ENCODE data around the gene PI4KA.
"Not testable (repeated sequence)": the region's sequence is repeated elsewhere in the genome, so short reads cannot be mapped to it uniquely, and the experiment has no call there.

PI4KA gene

DNA sequence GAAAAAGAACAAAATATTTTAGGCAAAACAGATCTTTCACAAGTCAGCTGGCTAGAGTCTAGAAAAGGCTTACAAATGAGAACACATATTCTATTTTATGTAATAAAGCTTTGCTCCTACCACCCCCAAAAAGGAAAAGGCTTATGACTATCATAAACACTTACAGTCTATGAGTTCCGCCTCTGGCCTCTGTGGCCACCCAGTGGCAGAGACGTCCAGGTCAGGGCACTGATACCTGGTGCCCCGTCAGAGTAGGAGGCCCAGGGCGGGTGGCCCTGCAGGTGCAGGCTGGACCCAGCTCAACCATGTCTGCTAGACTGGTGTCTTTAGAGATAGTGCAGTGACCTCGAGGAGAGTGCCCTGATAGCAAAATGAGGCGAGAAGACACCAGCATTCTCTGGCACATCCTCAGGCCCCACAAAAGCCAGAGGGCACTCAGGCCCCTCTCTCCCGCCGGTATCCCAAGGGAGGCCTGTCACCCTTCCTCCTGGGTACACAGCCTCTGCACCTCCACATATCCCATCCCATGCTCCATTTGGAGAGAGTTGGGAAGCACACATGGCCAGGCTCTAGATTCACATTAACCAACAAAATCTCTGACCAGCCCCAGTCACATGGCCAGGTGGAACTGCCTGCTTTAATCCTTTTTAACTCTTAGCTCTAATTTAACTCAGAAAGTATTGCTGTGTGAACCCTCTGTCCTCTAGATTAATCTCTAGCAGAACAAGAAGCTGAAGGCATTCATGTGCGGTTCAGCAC is 112.0 kb downstream of the PI4KA start:
- FAIRE-seq, result no peak

DNA sequence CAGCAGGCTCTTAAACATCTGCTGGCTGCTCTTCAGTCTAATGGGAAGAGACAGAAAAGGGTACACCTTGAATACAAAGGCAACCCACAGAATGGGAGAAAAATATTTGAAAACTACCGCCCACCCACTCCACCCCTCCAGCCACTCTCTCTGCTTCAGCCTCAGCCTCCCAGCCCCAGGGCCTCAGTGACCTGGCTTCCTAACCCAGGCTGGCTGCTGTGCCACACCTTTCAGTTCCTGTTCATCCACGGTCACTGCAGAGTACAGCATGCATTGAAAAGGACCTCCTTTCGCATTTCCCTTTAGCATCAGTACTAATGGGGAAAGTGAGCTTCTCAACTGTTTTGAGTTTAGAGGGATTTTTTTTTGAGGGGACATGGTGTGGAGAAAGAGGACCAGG is 113.5 kb downstream of the PI4KA start:
- no peak for FAIRE-seq

GRCh38 chr22:20744456-20744855 is 114.2 kb downstream of the PI4KA start:
- FAIRE-seq, result no peak

- FAIRE-seq, result no peak
These were observed 115.8 kb downstream of the PI4KA start for GRCh38 chr22:20742764-20743163.

- FAIRE-seq, result no peak
These were observed 116.7 kb downstream of the PI4KA start for GRCh38 chr22:20741634-20742581.

GRCh38 chr22:20741008-20741633 is 117.5 kb downstream of the PI4KA start:
- no peak for FAIRE-seq

- FAIRE-seq, result peak; percentile 60
These were observed 118.2 kb downstream of the PI4KA start for GRCh38 chr22:20740222-20740951.

GRCh38 chr22:20738394-20739089 is 120.1 kb downstream of the PI4KA start:
- FAIRE-seq, result no peak

DNA sequence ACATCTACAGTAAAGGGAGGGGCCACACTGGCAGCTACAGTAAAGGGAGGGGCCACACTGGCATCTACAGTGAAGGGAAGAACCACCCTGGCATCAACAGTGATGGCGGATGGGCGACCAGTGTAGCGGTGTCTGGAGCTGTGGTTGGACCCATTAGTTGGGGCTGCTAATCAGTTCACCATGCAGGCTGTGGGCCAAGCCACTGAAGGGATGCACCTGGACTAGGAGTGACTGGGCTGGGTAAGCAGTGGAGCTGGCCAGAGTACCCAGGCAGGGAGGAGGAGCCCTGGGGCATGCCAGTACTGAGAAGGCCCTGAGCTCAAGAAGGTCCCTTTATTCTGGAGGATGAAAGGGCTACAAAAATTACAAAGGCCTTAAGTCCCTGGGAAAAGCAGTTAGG is 121.7 kb downstream of the PI4KA start:
- not testable (repeated sequence) for FAIRE-seq

DNA sequence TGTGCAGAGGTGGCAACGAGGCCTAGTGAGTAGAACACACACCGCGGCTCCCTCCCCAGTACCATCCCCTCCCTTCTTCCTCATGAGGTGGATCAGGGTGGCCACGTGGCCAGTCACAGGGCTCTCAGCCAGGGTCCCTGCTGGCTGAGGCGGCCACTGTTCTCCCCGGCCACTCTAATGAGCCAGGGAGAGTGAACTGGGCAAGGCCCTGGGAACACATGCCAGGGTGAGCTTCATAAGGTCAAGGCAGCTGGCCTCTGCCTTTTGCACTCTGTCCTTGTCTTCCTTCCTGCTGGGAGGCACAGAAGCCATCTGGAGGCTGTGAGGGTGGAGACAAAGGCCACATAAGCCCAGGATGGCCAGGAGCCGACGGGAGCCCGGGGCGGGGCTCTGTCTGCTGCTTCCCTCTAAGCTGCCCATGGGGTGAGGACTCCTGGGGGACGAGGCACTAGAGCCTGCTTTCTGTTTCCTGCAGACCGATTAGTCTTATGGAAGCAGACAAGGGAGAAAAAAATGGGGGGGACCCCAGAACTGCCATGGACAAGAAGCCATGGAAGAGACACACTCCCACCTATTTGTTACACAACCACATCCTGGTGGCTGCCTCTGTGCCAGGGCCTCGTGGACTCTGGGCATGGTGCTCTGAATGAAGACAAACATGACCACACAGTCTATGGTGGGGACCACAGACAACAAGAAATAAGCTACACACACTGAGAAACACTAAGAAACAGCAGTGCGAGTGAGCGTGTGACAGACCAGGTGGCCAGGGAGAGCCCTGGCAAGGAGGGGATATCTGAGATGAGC is 123.1 kb downstream of the PI4KA start:
- not testable (repeated sequence) for FAIRE-seq

DNA sequence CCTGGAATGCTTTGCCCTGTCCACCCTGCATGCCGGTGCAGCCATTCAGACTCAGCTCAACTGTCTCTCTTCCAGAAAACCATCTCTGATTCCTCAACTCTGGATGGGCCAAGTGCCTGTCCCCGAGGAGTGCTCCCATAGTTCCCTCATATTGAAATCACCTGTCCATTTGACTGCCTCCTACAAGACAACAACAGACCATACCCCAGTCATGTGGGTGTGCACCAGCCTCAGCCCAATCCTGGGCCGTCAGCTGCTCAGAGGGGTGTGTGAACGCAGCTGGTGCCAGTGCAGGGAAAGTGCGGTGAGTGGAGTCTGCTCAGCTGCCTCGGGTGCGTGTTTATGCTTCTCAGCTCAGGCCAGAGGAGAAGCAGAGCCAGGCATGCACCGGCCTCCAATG is 126.2 kb downstream of the PI4KA start:
- FAIRE-seq, result not testable (repeated sequence)

- FAIRE-seq, result no peak
These were observed 129.4 kb downstream of the PI4KA start for GRCh38 chr22:20729194-20729593.

GRCh38 chr22:20728523-20729190 is 130.0 kb downstream of the PI4KA start:
- no peak for FAIRE-seq

DNA sequence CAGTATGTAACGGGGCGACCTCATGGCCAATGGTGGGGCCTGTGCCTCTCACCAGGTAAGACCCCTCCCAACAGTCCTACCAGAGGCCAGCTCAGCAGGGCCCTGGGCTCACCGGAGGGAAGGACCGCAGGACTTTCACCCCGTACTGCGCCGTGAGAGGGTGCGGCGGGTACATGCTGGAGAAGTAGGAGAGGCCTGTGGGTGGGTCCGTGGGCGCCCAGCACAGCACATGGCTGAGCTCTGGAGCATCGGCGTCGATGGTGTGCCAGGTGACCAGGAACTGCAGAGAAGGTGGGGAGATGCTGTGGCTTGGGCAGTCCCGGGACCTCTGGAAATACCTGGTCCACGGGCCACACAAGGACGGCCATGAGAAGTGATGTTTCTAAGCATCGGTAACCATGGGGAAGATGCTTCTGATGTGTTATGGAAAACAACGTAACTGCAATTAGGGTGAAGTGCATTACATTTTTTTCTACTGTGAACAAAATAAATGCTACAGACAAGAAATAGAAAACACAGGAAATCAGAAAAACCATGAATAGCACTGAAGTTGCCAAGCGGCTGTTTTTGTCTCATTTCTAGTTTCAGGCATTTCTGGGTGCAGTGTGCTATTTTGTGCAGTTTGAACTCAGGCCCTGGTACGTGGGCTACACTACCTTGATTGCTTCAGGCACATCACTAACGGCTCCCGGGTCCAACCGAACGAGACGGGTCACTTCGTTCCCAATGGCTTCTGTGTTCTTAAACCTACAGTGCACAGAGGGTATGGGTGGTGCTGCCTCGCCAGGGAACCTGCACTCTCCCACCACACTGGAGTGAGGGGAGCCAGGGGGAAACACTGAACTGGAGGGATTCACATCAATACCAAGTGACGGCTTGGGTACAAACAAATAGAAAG is 131.2 kb downstream of the PI4KA start:
- no peak for FAIRE-seq

GRCh38 chr22:20725987-20726558 is 132.5 kb downstream of the PI4KA start:
- no peak for FAIRE-seq

DNA sequence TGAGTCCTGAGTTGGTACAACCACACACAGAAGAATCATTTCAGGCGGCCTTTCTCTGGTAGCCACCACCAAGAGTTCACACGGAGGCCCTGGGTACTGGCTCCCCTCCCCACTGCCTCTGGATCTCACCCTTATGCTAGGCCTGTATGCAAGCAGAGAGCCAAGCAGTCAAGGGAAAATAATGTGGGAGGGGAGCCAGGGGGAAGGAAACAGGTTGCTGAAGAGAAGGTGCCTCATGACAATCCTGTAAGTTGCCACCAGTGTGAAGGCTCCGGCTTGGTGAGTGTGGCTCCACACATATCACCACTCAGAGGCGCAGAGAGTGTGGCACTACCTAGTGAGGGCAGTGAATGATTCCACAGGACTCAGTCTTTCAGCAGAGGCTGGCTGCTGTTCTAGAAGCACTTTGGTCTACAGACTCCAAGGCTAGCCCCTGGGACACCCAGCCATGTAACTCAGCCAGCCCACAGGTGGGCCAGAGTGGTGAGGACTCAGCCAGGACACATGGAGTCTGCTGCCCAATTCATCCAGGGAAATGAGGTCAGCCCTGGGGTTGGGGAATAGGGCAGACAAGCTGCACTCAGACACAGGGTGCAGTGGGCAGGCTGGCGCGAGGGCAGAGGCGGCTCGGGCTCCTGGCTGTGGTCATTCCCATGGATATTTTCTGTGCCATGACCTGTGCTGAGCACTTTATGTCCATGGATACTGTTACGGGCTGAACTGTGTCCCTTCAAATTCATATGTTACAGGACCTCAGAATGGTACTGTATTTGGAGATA is 133.7 kb downstream of the PI4KA start:
- FAIRE-seq, result no peak

DNA sequence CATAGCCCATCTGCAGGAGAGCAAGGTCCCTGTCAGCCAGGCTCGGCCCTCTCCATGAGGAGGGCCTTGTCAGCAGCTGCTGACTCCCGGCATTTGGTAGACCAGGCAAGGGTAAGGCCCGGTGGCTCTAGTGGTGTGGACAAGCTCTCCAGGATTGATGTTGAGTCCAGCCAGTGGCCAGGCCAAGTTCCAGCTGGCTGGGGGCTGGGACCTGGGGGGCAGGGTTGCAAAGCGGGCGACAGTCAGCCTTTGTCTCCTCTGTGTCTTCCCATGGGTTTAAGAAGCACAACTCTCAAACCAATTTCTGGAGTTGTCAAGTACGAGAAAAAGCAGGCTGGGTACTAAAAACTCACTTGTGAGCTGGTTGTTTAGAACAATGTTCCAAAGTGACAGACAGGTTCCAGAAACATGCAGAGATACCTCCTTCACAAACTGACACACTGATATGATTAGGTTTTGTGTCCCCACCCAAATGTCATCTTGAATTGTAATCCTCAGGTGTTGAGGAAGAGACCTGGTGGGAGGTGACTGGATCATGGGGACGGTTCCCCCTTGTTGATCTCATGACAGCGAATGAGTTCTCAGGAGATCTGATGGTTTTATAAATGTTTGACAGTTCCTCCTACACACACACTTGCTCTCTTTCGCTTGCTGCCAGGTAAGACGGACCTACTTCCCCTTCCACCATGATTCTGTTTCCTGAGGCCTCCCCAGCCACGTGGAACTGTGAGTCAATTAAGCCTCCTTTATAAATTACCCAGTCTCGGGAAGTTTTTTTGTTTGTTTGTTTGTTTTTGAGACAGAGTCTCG is 137.0 kb downstream of the PI4KA start:
- no peak for FAIRE-seq
